HG02642 (cell line): Measurements from ENCODE around the gene NAV2.
"Not testable (repeated sequence)": the region's sequence is repeated elsewhere in the genome, so short reads cannot be mapped to it uniquely, and the experiment has no call there.

ENCODE experiments used
- ATAC-seq: cut with Tn5 transposase; IDR thresholded peaks from one replicate; pipeline ENCODE4 v1.9.1; 2021; ENCODE audit warnings: mild to moderate bottlenecking; ENCODE audit not compliant: unreplicated experiment, poor library complexity

Gene NAV2

DNA sequence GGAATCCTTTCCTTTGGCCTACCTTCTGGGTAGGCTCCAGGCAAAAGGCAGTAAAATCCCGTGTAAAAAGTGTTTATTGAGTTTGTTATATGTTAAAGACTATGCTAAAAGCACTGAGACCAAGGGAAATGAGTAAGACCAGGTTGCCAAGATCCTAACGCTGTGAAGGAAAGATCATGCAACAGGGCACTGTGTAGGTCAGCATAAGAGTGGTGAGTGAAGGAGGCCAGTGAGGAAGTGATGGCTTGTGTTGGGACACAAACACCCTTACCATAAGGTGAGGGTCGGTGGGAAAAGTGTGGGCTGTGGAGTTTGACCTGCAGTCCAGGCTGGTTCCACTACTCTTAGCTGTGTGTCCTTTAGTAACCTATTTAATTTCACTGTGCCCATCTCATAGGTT, 245.6 kb downstream of the NAV2 start:
- ATAC-seq, result no peak

DNA sequence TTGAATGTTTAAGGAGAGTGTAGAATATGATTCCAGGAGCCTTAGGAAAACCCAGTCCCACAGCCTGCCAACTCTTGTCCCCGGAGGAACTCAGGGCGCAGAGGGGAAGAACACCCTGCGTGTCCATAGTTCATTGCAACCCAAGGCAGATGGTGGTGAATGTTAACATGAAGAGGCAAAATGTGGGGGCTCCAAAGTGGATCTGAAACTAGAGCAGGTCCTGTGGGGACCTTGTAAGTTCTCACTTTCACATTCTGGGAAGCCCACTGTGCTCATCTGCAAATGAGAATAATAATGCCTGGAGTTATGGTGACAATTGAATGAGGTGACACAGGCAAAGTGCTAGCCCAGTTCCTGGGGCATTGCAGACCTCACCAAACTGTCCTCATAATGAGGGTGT, 246.6 kb downstream of the NAV2 start:
- no peak for ATAC-seq

DNA sequence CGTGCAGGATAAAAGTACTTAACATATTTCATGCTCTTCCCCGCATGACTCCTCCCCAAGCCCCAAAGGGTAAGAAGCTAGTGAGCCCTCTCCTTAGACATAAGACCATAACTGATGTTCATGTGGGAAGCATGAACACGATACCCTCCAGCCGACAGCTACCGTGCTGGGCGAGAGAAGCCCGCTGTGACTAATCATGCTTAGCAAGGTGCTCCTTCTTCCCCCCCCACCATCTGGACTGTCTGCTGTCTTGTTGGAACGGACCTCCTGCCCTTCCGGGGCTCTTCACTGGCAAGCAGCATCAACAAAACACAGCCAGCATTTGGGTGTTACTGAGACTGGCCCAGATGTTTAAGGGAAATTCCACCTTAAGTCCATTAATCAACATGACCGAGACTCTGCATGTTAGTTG, 247.0 kb downstream of the NAV2 start:
- no peak for ATAC-seq

DNA sequence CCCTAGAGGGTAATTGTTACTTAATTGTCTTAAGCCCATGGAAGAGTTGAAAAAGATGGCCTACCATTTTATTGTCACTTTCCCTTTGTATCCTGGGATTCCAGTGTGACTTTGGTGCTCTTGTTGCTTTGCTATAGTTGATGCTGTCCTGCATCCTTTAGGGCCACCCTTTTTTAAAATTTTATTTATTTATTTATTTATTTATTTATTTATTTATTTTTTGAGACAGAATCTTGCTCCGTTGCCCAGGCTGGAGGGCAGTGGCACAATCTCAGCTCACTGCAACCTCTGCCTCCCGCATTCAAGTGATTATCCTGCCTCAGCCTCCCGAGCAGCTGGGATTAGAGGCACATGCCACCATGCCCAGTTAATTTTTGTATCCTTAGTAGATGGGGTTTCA, 247.8 kb downstream of the NAV2 start:
- ATAC-seq, result not testable (repeated sequence)

DNA sequence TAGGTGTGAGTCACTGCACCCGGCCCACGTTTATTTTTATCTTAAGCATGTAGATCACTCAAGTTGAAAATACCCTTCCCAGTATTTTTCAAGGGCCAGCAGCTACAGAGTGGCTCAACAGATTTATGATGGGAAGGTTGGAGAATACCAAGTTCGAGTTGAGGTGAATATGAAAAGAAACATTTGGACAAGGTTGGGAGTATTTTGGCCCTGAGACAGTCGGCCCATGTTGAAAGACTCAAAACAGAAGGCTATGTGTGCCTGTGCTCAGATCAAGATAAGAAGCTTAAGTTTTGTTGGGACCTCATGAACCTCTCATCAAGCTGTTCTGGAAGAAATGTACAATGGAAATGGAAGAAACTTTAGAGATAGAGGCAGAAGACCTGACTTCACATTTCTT, 248.6 kb downstream of the NAV2 start:
- no peak for ATAC-seq

- no peak for ATAC-seq
Measured at GRCh38 chr11:19962053-19962800, 249.6 kb downstream of the NAV2 start.

GRCh38 chr11:19962801-19963175, 250.2 kb downstream of the NAV2 start:
- ATAC-seq, result no peak

DNA sequence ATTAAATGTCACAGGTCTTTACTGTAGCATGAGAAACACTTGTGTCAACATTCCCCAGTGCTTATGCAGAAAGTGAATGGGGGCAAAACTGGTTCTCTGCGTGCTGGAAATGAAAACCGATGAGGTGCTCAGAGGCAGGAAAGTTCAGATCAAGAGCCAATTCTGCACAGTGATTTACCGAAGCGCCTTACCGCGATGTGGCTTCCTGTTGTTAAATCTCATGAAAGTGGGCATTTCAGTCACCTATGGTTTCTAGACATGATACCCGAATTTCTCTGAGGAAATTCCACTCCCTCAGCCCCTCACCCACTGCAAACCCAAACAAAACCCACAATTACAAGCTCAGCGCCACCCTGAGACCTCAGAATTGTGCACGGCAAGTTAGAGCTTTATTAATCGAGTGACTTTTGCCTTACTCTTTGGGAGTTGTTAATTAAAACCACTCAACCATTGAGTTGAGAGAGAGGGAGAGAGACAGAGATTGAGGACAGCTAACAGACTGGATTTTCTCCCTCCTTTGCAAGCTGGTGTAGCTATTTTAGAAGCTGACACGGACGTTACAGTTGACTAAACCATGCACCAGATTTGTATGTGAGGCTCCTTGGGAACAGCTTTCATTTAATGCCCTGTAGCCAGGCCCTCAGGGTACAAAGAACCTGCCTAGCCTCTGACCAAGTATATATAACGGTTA, 251.2 kb downstream of the NAV2 start:
- no peak for ATAC-seq

DNA sequence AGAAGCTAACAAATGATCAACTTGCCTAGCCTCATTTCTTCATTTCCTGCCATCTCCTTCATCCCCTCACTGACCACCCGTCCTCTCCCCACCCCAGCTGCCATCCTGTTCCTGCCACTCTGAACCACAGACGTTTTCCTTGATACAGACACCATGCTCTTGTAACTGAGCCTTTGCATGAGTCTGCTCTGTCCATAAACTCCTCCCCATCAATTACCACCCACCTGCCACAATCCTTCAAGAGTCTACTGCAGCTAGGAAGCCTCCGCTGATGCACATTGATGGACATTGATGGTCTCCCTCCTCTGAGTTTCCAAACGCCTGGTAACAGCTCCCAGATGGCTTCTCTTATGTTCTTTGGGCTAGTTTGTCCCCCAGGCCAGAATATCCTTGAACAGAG, 253.8 kb downstream of the NAV2 start:
- no peak for ATAC-seq

DNA sequence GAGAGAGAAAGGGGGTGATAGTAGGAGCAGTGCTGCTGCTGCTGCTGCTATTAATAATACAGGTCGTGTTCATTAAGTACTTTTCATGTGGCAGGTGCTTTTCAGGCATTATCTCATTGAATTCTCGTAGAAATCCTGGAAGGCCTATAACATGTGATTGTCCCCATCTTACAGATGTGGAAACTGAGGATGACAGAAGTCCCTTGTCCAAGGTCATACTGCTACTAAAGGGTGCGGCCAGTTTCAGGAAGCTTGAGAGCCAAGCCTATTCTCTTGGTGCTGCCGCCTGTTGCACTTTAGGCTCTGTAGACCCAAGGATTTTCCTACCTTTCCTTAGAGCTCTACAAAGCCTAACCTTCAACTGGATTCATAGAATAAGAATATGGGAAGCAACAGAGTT, 254.3 kb downstream of the NAV2 start:
- ATAC-seq, result no peak

GRCh38 chr11:19967787-19968186, 255.2 kb downstream of the NAV2 start:
- no peak for ATAC-seq

- ATAC-seq, result no peak
Measured at GRCh38 chr11:19968860-19969259, 256.2 kb downstream of the NAV2 start.

DNA sequence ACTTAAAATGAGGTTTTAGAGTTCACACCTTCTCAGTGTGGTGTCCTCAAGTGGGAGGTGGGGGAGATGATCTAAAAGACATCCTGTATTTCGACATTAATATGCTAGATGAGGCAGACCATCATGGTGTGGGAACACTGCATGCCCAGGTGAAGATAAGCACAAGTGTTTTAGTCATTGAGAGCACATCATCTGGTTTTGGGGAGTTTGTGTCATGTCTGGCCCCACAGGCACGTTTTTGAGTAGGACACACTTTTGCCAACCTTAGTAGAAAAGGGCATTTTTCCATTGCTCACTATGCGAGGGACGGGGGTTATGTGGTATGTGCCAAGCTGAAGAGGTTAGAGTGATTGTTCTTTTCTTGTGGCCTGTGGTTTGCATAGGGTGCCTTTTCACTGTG, 258.3 kb downstream of the NAV2 start:
- no peak for ATAC-seq

DNA sequence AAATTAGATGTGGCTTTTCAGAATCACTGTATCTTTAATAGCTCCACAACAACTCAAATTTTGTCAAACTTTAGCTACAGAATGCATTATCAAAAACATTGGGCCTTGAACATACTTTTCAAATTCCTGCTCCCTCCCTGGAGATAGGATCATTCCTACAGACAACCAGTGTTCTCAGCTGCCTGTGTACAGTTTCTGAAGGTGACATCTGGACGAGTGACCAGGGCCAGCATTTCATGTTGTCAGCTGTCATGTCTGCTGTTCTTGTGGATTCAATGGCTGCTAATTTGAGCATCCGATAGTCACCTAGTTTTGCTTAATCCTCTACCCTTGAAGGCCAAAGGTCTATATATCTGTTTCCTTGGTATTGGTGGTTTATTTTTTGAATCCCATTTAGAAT, 259.5 kb downstream of the NAV2 start:
- ATAC-seq, result no peak

- ATAC-seq, result no peak
Measured at GRCh38 chr11:19972651-19973050, 260.0 kb downstream of the NAV2 start.

DNA sequence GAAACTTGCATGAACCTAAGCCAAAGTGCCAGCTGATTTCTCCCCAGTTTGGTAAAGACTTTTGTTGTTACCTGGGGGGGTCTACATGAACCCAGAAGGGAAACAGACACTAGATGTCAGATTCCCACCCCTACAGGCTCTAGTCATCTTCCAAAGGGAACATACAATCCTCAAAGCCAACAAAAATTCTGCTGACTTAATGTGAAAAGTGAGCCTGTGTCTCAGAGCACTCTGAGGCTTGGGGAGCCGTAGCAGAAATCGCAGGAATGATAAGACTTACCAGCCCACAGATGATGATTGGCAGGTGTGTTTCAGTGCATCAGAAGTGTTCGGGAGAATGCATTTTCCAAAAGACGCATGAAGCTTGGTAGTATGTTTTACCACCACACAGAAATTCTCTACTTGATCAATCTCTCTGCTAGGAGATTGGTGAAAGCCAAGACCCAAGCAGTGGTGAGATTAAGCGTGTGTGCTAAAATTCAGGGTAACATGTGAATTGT, 260.5 kb downstream of the NAV2 start:
- ATAC-seq, result no peak

- no peak for ATAC-seq
Measured at GRCh38 chr11:19974886-19975285, 262.2 kb downstream of the NAV2 start.

DNA sequence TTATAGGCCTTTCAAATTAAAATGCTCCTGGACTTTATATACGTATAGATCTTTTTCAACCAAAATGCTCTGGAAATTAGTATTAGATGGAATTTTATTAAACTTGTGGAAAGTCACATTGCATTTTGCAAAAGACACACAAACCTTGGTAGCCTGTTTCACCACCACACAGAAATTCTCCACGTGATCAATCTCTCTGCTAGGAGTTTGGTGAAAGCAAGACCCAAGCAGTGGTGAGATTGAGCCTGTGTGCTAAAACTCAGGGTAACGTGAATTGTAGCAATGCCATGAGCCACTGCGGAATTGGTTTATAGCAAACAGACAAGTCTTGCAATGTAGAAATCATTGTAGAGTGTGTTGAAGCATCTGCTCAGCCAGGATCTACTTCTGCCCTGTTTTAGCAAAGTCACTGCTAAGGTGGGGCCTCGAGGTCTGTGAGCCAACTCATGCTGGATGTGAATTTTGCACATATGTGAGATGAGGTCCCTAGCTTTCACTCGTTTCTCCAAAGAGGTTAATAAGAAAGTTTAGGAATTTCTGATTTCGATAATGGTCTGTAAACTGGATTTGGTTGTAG, 262.9 kb downstream of the NAV2 start:
- no peak for ATAC-seq

- no peak for ATAC-seq
Measured at GRCh38 chr11:19976281-19976941, 263.8 kb downstream of the NAV2 start.

DNA sequence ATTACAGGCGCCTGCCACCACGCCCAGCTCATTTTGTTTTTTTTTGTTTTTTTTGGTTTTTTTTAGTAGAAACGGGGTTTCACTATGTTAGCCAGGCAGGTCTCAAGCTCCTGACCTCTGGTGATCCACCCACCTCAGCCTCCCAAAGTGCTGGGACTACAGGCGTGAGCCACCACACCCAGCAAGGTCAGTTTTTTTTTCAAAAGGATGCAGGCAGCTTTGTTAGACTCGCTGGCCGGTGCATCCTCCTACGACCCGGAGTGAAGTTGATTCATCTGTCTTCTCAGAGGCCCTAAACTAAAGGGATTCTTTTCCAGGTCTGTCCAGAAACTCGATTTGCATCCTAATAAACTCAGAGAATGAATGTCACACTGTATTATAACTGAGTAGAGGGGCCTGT, 265.3 kb downstream of the NAV2 start:
- no peak for ATAC-seq
